HPDE6-E6E7 (cell line): ENCODE results near the gene SLC6A15.

Experiments used
- DNase-seq: peaks from one replicate; pipeline ENCODE4 v3.0.0; 2011; ENCODE audit warnings: missing footprints; ENCODE audit errors: extremely low spot score

The SLC6A15 gene

DNA sequence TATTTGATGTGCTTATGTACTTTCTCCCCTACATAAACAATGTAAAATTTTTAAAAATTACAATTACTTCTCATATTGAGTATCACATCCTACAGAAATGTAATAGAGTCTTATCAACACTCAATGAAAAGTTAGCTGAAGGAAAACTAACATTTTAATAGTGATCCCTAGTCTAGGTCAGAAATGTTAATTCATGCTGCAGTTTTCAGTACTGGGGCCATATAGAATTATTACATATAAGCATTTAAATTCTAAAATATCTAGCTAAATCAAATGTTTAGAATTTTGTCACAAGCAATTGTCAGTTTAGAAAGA, 37.8 kb downstream of the SLC6A15 start:
- DNase-seq = no peak

DNA sequence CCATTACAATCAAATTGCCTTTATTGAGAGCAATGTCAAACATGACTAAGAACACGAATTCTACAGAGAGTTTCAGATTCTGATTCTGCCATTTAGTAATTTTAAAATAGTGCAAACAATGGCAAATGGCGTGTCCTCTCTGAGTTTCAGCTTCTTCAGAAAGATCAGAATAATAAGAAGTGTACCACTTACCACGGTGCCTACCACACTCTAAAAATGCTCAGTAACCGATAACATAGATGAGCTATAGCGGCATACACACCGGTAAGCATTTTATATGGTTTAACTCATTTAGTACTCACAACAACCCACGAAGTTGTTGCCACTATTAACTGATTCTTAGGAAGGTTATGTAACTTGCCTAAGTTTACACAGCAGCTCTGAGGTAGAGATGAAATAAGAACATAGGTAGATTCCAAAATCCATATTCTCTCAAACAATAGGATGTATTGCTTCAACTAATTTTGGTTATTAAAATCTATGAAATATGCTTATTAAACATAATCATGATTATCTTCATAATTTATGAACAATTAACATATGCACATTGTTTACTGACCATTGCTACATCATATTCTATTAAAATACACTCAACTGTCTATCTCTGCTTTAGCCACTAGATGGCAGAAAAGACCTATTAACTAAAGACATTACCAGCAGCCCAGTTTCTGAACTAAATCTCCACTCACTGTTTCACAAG, 38.3 kb downstream of the SLC6A15 start:
- DNase-seq = peak; percentile 9

DNA sequence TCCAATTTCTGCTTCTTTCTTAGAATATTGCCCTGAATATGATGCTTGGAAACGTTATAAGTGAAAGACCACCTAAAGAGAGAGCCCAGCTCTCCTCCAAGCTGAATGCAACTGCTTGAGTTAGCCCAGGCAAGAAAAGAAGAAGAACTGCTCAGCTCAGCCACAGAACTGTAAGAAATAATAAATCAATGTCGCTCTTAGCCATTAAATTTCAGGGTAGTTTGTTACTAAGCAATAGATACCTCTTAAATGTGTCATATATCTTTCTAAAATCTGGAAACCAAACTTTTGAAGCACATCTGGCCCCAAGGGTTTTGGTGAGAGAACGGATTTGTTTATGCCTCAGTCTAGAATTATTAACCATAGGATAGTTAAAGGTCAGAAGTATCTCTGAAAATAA, 50.4 kb downstream of the SLC6A15 start:
- no peak for DNase-seq

DNA sequence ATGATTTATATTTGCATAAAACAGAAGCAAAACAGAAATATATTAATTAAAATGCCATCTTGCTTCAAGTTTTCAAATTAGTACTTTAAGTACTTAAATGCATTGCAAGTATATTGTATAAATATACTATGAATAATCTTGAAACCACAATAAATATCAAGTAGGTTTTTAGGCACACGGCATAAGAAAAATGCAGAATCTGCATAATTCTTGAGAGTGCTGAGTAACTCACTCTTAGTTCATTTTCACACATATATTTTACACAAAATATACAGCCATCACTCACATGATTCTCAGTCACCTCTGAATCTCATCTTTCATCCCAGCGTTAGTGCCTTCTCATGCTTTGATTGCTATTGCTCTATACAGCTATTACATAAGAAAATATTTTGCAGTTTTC, 51.9 kb downstream of the SLC6A15 start:
- no peak for DNase-seq

DNA sequence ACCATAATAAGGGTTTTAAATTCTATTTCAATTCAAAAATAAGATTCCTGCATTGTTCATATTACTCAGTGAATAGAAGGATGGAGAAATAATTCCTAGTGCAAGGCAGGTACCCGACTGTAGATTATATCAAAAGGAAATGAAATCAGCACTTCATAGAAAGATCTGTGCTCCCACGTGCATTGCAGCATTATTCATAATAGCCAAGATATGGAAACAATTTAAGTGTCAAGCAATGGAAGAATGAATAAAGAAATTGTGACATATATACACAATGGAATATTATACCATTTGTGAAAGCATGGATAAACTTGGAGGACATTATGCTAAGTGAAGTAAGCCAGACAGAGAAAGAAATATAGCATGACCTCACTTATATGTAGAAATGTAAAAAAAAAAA, 53.8 kb downstream of the SLC6A15 start:
- no peak for DNase-seq

DNA sequence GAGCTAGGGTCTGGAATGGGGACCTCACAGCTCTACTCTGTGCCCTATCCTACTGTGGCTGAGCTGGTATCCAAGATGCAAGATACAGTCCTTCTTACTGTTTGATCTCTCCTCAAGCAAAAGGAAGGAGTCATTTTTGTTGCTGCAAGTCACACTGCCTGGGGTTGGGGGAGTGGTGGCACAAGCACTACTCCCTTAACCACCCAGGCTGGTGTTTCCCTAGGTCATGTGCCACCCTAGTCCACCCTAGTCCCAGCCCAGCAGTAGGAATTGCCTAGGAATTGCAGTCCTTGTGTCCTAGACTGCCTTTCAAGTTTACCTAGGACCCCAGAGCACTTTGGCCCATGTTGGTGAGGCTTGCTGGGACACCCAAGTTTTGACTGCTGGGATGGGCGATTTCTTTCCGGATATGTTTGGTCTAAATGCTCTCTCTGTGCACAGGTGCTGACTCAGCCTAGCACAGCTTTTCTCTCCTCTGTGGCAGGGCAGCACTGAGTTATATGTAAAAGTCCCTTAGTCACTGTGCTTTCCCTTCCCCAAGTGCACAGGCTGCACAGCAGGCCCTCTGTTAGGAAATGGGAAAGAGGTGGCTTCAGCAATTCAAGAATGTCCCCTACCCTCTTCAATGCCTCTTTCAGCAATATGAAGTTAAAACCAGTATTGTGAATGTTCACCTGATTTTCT, 54.9 kb downstream of the SLC6A15 start:
- DNase-seq = no peak

DNA sequence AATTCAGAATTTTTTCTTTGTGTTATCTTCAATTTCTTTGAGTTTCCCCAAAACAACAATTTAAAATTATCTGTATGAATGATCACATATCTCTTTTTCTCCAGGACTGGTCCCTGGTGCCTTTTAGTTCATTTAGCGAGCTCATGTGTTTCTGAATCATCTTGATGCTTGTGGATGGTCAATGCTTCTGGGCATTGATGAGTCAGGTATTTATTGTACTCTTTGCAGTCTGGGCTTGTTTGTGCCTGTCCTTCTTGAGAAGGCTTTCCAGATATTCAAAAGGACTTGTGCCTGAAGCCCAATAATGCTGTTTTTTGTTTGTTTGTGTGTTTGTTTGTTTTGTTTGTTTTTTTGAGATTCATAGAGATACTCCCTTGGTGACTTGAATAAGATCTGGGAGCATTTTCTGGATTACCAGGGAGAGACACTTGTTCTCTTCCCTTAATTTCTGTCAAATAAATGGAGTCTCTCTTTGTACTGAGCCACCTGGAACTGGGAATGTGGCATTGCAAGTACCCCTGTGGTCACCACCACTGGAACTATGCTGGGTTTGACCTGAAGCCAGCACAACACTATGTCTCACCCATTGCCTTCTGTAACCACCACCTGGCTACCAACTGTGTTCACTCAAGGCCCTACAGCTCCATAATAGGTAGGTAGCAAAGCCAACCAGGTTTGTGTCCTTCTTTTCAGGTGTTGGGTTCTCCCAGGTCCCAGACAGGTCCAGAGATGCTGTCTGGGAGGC, 56.3 kb downstream of the SLC6A15 start:
- DNase-seq = peak; percentile 21

DNA sequence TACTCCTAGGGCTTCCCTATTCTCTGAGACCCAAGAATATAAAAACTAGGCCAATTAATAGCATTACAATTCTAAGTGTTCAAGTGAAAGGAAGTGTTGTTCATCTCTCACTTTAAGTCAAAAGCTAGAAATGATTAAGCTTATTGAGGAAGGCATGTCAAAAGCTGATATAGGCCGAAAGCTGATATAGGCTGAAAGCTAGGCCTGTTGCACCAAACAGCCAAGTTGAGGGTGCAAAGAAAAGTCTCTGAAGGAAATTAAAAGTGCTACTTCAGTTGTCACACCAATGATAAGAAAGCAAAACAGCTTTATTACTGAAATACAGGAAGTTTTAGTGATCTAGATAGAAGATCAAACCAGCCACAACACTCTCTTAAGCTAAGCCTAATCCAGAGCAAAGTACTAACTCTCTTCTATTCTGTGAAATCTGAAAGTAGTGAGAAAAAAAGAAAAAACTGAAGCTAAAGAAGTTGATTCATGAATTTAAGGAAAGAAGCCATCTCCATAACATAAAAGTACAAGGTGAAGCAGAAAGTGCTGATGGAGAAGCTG, 68.9 kb downstream of the SLC6A15 start:
- DNase-seq = no peak

DNA sequence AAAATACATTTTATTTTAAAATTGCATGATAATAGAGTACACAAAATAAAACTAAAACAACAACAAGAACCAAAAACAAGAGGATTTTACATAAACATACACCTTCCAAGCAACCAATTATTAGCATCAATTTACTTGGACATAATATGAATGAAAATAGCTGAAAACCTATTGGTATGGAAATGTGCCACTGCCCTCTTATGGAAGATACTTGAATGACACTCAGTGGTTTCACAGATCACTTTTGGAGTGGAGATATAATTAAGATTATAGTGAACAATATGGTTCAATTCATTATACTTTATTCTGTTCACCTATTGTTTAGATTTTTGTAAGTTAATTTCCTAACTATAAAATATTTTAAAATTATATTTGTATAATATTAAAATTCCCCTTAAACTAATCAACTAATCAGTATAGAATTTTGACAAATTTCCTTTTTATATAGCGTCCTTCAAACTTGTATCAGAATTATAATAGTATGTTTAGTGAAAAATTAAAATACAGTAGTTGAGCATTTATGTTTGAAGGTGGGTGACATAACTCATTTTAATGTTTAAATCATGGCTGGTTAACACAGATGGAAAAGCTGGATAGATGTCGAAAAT, 70.1 kb downstream of the SLC6A15 start:
- peak; percentile 8 for DNase-seq

DNA sequence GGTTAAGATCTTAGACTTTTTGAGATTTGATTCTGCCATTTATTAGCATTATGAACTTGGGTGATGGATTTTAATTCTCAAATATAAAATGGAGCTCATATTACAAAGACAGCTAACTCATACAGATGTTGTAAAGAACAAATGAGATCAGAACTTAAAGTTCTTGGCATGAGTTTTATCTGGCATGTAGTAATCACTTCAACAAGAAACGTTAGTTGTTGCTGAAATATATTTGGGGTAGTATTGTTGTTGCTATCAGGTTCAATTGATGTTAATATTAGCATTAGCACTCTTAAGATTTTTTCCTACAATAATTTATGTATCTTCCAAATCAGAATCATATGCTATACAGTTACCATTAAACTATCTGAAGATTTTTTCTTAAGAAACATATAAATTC, 71.0 kb downstream of the SLC6A15 start:
- DNase-seq = no peak

DNA sequence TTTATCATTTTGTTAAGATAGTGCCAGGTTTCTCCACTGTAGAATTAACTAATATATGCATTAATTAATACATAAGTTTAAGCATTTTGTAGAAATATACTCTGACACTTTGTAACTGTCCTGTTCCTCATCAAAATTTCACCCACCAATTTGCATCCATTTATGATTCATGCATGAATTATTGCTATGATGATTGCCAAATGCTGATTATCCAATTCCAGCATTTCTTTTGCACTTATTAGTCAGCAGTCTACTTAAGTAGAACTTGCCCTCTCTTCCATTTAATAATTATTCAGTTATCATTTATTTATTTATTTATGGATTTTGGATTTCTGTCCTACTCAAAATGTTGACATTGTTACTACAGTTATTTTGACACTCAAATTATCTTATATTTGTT, 72.2 kb downstream of the SLC6A15 start:
- no peak for DNase-seq

DNA sequence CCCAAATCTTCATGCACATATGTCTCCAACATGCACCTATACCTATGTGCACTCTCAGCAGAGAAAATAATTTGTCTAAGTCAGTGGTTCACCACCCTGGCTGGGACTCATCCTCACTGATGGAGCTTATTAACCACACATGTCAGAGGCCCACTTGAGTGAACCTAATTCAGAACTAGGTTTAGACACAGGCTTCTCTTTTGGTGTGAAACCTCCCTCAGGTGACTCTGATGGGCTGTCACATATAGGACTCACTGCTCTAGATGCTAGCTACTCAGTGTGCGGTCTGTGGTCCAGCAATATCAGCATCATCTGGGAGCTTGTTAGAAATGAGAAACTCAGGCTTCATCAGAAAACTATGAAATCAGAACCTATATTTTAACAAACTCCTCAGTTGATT, 85.7 kb downstream of the SLC6A15 start:
- no peak for DNase-seq

DNA sequence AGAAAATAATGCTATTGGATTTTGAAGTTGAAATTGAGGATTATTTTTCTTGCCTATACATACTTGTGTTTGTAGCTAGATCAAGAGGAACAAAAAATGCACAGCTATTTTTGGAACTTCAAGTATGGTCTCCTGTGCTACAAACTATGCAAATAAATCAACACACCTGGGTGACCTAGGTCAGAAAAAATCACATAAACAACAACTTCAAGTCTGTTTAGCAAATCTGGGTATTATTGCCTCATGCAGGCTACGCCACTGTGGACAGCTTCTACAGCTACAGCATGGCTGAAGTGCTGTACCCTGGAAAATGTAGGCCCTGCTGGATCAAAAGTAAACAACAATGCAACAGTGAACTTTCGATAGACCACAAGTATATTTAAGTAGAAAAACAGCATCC, 87.5 kb downstream of the SLC6A15 start:
- DNase-seq = no peak

DNA sequence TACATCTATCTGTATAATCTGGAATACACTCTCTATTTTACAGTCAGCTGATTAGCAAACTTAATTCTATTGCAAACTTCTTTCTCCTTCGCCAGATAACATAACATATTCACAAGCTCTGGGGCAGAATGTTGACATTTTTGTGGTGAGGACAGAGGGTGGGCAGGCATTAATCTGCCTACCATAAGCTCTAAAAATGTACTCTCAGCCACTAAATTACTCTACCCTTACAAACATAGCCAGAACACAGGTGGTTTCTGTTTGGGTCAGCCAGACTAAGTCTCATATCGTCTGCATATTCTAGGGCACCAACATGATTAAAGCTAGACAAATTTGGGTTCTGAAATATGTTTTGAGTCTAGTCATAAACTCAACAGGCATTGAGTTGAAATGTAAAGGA, 90.1 kb downstream of the SLC6A15 start:
- no peak for DNase-seq

DNA sequence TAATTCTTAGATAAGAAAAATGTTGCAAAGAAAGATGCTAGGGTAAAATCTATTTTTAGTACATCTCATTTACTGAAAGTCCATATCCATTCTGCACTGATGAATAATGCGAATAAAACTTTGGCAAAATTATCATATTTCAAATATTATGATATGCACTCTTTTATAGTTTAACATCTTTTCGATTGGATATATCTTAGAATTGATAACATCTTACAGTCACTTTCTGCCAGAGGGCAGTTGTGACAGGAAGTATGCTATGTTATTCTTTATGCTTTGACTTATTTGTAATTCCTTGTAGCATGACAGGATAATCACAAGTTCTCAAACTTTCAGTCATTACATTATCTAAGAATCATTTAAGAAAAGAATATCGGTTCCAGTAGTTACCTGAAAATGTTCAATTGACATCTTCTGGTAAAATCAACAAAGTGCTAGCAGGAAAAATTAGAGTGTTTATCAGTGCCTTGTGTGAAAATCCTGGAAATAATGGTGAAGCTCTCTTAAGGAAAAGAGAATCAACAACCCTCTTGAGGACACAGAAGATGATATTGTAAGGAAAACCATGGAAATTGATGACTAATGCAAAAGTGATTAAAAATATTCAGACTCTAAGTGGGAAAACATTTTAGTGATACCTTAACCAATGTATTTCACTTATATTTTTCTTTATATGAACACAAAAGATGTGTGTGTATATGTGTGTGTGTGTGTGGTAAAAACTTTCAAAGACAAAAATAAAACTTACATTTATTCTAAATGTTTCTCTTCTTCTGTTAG, 95.5 kb downstream of the SLC6A15 start:
- DNase-seq = no peak

DNA sequence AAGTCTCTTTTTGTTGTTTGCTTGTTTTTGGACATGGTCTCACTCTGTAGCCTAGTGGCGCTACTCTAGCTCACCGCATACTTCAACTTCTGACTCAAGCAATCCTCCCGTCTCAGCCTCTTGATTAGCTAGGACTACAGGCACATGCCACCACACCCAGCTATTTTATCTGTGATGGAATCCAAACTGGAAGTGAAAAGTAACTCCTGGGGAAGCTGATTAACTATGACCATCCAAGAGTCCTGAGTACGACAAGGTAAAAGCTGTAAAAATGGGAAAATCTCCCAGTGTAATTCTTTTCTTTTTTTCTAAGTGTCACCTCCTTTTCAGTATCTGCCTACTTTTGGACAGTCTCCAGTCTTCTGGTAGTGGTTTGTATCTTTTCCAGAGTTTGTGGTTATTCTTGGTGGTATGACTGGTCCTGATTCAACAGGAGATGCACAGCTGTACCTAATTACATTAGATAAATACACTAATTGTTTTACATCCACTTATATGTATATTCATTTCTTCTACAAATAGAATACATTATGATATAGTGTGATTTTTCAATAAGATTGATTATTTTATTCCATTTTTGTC, 97.8 kb downstream of the SLC6A15 start:
- DNase-seq = no peak

DNA sequence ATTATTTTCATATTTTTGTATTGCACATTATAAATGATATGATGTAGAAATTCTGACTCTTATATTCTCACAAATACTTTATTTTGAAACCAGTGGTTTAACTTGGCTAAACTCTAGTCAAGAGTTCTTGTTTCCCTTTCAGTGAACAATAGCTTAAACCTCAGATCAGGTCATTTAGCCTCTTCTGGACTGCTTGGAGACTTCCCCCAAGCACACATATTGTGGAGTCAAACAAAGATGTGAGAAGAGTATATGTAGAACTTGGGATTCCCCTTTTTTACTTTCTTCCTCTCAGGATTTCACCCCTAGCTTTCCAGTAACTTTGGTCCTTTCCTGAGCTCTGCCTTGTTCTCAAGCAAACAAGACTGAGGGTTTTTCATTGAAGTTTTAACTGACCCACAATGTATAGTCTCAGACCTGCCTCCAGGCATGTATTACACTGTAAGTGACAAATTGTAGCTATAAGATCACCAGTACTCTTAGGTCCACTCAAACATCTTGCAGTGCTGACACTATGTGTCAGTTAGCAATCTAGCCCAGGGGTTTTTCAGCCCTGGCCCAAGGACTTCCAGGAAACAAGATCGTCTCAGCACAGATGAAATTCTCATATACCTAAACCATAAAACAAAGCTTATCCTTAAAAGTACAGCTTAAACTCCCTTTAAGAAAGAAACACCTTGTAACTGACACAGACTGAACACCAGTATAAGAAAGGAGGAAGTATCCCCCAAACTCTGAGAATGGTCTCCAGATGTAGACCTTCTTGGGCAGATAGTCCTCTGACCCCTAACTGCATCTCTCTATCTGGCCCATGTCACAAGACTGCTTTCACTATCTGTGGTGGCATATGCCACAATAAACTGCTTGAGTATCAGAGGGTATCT, 98.6 kb downstream of the SLC6A15 start:
- no peak for DNase-seq

DNA sequence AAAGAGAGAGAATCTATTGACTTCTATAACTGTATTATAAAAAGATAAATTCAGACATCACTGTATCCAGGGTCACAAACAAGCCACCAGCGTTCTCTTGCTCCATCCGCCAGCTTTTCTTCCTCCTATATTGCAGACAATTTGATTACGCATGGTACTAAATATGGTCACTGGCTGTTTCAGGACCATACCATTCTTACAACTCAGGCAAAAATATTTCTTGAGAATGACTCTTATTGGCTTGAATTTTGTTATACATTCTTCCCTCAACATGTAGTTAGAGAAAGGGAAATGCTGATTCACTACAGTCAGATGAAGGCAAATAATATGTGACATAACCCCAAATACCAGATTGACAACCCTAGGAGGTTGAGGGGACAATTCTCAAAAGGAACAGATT, 101.3 kb downstream of the SLC6A15 start:
- no peak for DNase-seq

DNA sequence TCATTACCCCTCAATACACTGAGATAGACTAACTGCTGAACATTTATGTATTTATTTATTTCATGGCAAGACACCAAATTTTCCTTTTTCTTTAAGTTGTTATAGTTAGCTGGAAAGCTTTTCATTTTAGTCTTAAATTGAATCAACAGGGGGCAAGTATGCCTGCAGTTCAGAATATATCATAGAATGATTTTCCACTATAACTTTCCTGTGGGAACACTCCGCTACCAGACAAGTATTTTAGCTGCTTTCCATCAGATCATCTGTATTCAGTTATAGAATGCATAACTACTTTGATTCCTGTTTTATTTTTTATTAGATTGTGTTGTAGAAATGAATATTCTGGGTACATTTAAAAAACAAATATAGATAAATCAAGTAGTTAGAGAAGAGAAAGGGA, 102.0 kb downstream of the SLC6A15 start:
- DNase-seq = no peak
